ENCODE results near the gene DHRSX. TPM values are rescaled to one million over a fixed set of nuclear protein-coding genes. Genes with fewer than 3 reads are reported as not detected.

The DHRSX gene
- total and polyA plus RNA-seq, 2 donors (not counting 1 experiment from before 2014, with no cell fraction given), result 23.7 to 25.6 TPM

DNA sequence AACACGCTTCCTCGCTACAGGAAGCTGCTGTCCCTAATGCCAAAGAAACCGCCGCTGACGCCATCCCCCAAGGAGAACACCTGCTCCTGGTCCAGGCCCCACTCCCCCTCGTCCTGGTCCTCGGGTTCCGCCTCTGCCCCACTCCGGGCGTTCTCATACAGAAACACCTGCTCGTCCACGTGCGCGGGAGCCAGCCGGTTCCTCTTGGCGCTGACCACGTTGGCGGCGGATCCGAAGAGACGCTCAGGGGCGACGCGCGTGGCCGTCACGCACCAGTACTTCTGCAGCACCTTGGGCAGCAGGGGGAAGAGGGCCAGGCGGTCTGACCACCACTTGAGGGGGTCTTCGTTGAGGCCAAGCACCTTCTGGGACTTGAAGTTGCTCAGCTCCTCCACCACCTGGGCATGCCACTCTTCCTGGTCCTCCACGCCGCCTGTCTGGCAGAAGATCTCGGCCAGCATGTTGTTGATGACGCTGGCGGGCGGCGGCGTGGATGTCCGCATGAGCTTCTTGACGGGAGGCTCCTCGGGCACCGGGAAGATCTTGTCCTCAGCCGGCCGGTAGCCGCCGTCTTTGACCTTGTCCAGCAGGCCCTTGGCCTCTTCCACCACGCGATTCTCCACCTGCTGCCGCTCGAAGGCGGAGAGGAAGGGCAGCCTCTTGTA lies 12.0 kb downstream of the DHRSX start:
- Histone ChIP-seq H3K9me3 (ENCODE audit: control insufficient read depth, insufficient read depth, low read depth, low read length) (no peaks in the 10 kb centered on the region), H3K36me3 (ENCODE audit: control insufficient read depth, insufficient read depth, low read length) (peaks cover 18% of the 10 kb centered on the region), H3K4me3 (replicated peaks in 1 of 4; ENCODE audit: control extremely low read depth in 1 of 4, insufficient read depth in 1 of 4, low read depth in 3 of 4, low read length in 4 of 4) (no peak overlapping the region), H3K79me2 (ENCODE audit: control insufficient read depth, insufficient read depth, low read length) (peaks cover 16% of the 10 kb centered on the region), H3K4me2 (ENCODE audit: extremely low read depth, insufficient read depth, low read length) (no peak overlapping the region), H3K4me1 (ENCODE audit: control insufficient read depth, extremely low read depth, insufficient read depth, low read length) (peaks cover 9% of the 10 kb centered on the region), H3K27me3 (ENCODE audit: control insufficient read depth, insufficient read depth, low read length) (no peaks in the 10 kb centered on the region), H3K9ac (ENCODE audit: insufficient read depth, low read length) (no peak overlapping the region), H2AFZ (ENCODE audit: low read length) (no peak overlapping the region), H3K27ac (ENCODE audit: insufficient read depth, low read length) (no peak overlapping the region), H4K20me1 (ENCODE audit: control insufficient read depth, extremely low read depth, insufficient read depth, low read length) (no peaks in the 10 kb centered on the region)
- TF ChIP-seq EZH2 (IDR thresholded peaks at IDR 0.05; ENCODE audit: low read length, missing control alignments), result no peak
- TF ChIP-seq, protein P1, sequence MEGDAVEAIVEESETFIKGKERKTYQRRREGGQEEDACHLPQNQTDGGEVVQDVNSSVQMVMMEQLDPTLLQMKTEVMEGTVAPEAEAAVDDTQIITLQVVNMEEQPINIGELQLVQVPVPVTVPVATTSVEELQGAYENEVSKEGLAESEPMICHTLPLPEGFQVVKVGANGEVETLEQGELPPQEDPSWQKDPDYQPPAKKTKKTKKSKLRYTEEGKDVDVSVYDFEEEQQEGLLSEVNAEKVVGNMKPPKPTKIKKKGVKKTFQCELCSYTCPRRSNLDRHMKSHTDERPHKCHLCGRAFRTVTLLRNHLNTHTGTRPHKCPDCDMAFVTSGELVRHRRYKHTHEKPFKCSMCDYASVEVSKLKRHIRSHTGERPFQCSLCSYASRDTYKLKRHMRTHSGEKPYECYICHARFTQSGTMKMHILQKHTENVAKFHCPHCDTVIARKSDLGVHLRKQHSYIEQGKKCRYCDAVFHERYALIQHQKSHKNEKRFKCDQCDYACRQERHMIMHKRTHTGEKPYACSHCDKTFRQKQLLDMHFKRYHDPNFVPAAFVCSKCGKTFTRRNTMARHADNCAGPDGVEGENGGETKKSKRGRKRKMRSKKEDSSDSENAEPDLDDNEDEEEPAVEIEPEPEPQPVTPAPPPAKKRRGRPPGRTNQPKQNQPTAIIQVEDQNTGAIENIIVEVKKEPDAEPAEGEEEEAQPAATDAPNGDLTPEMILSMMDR (conservative IDR thresholded peaks at IDR 0.05 in 1 of 2, IDR thresholded peaks at IDR 0.05 in 1 of 2; ENCODE audit: low read depth in 1 of 2, low read length in 2 of 2), result no peak
- DNase-seq (ENCODE audit: low read depth in 2 of 2), result no peak

DNA sequence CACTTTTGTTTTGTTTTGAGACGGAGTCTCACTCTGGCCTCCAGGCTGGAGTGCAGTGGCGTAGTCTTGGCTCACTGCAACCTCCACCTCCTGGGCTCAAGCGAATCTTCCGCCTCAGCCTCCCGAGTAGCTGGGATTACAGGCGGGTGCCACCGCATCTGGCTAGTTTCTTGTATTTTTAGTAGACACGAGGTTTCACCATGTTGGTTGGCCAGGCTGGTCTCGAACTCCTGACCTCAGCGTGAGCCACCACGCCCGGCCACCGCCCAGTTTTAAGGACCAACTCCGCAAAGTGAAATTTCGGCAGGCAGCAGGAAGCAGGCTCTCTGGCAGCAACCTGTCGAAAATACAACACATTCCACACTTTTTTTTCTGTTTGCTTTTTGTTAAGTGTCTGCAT lies 13.4 kb downstream of the DHRSX start:
- Histone ChIP-seq H3K4me2 (ENCODE audit: extremely low read depth, insufficient read depth, low read length) (no peak overlapping the region), H2AFZ (ENCODE audit: low read length) (no peak overlapping the region), H3K9ac (ENCODE audit: insufficient read depth, low read length) (no peak overlapping the region), H3K4me1 (ENCODE audit: control insufficient read depth, extremely low read depth, insufficient read depth, low read length) (peaks cover 9% of the 10 kb centered on the region), H3K27me3 (ENCODE audit: control insufficient read depth, insufficient read depth, low read length) (no peaks in the 10 kb centered on the region), H3K27ac (ENCODE audit: insufficient read depth, low read length) (no peak overlapping the region), H3K79me2 (ENCODE audit: control insufficient read depth, insufficient read depth, low read length) (peaks cover 13% of the 10 kb centered on the region), H3K4me3 (replicated peaks in 1 of 4; ENCODE audit: control extremely low read depth in 1 of 4, insufficient read depth in 1 of 4, low read depth in 3 of 4, low read length in 4 of 4) (no peak overlapping the region), H4K20me1 (ENCODE audit: control insufficient read depth, extremely low read depth, insufficient read depth, low read length) (no peaks in the 10 kb centered on the region), H3K9me3 (ENCODE audit: control insufficient read depth, insufficient read depth, low read depth, low read length) (no peaks in the 10 kb centered on the region), H3K36me3 (ENCODE audit: control insufficient read depth, insufficient read depth, low read length) (peaks cover 18% of the 10 kb centered on the region)
- DNase-seq (ENCODE audit: low read depth in 2 of 2), result no peak
- no peak for TF ChIP-seq EZH2 (IDR thresholded peaks at IDR 0.05; ENCODE audit: low read length, missing control alignments)
- TF ChIP-seq, protein P1 (conservative IDR thresholded peaks at IDR 0.05 in 1 of 2, IDR thresholded peaks at IDR 0.05 in 1 of 2; ENCODE audit: low read depth in 1 of 2, low read length in 2 of 2), result no peak

DNA sequence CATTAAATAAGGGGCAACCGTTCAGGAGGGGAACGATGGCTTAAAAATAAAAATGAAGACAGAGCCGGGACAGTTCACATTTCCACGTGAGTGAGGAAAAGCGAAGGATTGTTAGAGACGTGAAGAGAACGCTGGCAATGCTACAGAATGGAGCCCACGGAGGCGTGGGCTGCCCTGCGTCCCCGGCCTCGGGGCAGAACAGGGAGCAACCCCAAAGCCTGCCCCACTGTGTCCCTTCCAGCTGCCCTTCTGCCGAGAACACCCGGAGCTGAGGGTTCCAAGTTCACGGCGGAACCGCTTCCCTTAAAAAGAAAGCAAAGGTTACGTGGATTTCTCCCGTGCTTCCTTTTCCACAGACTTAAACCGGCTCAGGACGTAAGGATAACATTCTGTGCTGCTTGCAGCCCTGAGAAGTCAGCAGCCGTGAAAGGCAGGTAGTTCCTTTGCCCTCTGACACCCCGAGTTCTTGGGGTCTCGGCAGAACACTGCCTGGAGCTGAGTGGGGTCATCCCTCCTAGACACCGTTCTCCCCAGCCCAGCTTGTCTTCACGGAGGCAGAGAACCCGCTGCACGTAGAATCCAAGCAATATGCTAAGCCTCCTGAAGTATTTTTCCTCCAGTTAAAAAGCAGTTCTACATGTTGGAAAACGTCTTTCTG lies 14.2 kb downstream of the DHRSX start:
- H3K4me1 ChIP-seq (ENCODE audit: control insufficient read depth, extremely low read depth, insufficient read depth, low read length), result peaks cover 9% of the 10 kb centered on the region
- no peak overlapping the region for H3K4me2 ChIP-seq (ENCODE audit: extremely low read depth, insufficient read depth, low read length)
- no peak overlapping the region for H3K27ac ChIP-seq (ENCODE audit: insufficient read depth, low read length)
- no peak overlapping the region for H2AFZ ChIP-seq (ENCODE audit: low read length)
- H3K9me3 ChIP-seq (ENCODE audit: control insufficient read depth, insufficient read depth, low read depth, low read length), result no peaks in the 10 kb centered on the region
- H4K20me1 ChIP-seq (ENCODE audit: control insufficient read depth, extremely low read depth, insufficient read depth, low read length), result no peaks in the 10 kb centered on the region
- peaks cover 9% of the 10 kb centered on the region for H3K79me2 ChIP-seq (ENCODE audit: control insufficient read depth, insufficient read depth, low read length)
- H3K9ac ChIP-seq (ENCODE audit: insufficient read depth, low read length), result no peak overlapping the region
- H3K4me3 ChIP-seq (replicated peaks in 1 of 4; ENCODE audit: control extremely low read depth in 1 of 4, insufficient read depth in 1 of 4, low read depth in 3 of 4, low read length in 4 of 4), result no peak overlapping the region
- DNase-seq (ENCODE audit: low read depth in 2 of 2), result no peak
- TF ChIP-seq, protein P1 (conservative IDR thresholded peaks at IDR 0.05 in 1 of 2, IDR thresholded peaks at IDR 0.05 in 1 of 2; ENCODE audit: low read depth in 1 of 2, low read length in 2 of 2), result no peak
- TF ChIP-seq EZH2 (IDR thresholded peaks at IDR 0.05; ENCODE audit: low read length, missing control alignments), result no peak
- H3K27me3 ChIP-seq (ENCODE audit: control insufficient read depth, insufficient read depth, low read length), result no peaks in the 10 kb centered on the region
- peaks cover 18% of the 10 kb centered on the region for H3K36me3 ChIP-seq (ENCODE audit: control insufficient read depth, insufficient read depth, low read length)
